Liver (tissue), 9 donors: Measurements from ENCODE around the gene TGFBR1. TPM values are rescaled to one million over a fixed set of nuclear protein-coding genes. Genes with fewer than 3 reads are reported as not detected.

Experiments used
- DNase-seq: peaks from one replicate; pipeline ENCODE4 v3.0.0-alpha.2; 2017; ENCODE audit warnings: low spot score
- H3K27ac ChIP-seq, 2 donors: one replicate each; pipeline ENCODE4 v1.7.0; 2013; ENCODE audit warnings: inconsistent platforms in 2 of 2, low read length in 2 of 2, control low read depth in 1 of 2, low read depth in 1 of 2, mild to moderate bottlenecking in 1 of 2
- H3K27me3 ChIP-seq, 4 donors: one replicate each; pipeline versions ENCODE4 v1.6.1 to v1.7.0; 2013; ENCODE audit warnings: low read length in 3 of 4, inconsistent platforms in 1 of 4, mild to moderate bottlenecking in 1 of 4, moderate library complexity in 1 of 4; ENCODE audit not compliant: control insufficient read depth in 4 of 4, insufficient read depth in 4 of 4
- H3K36me3 ChIP-seq, 4 donors: one replicate each; pipeline versions ENCODE4 v1.6.1 to v1.7.0; 2013; ENCODE audit warnings: low read length in 3 of 4, mild to moderate bottlenecking in 3 of 4, low read depth in 1 of 4, moderate library complexity in 1 of 4; ENCODE audit not compliant: control insufficient read depth in 4 of 4, insufficient read depth in 3 of 4
- H3K4me1 ChIP-seq, 4 donors: one replicate each; pipeline versions ENCODE4 v1.6.1 to v1.7.0; 2013; ENCODE audit warnings: low read length in 3 of 4, mild to moderate bottlenecking in 3 of 4, moderate library complexity in 1 of 4; ENCODE audit not compliant: control insufficient read depth in 4 of 4, insufficient read depth in 4 of 4
- H3K4me3 ChIP-seq, 3 donors: one replicate each; pipeline versions ENCODE4 v1.6.1 to v1.7.0; 2013; ENCODE audit warnings: low read length in 3 of 3, control low read depth in 1 of 3, low read depth in 1 of 3, mild to moderate bottlenecking in 1 of 3
- H3K9ac ChIP-seq, 2 donors: one replicate each; pipeline ENCODE4 v1.7.0; 2013; ENCODE audit warnings: low read length in 2 of 2, mild to moderate bottlenecking in 2 of 2, moderate library complexity in 2 of 2, control low read depth in 1 of 2, low read depth in 1 of 2
- H3K9me3 ChIP-seq, 4 donors: one replicate each; pipeline versions ENCODE4 v1.6.1 to v1.7.0; 2013; ENCODE audit warnings: low read length in 3 of 4; ENCODE audit not compliant: control insufficient read depth in 4 of 4
- EGR1 ChIP-seq, 2 donors: IDR thresholded peaks; 2 replicates each; pipeline ENCODE4 v1.6.1; 2016 to 2018; ENCODE audit warnings: antibody characterized with exemption in 2 of 2, low read depth in 2 of 2
- FOXA1 ChIP-seq: IDR thresholded peaks from 2 replicates; pipeline ENCODE4 v1.6.1; 2016; ENCODE audit warnings: antibody characterized with exemption
- FOXA2 ChIP-seq: IDR thresholded peaks from 2 replicates; pipeline ENCODE4 v1.6.1; 2016; ENCODE audit warnings: antibody characterized with exemption
- HNF4A ChIP-seq, 2 donors: conservative IDR thresholded peaks; 2 replicates each; pipeline ENCODE4 v1.6.1; 2016; ENCODE audit warnings: antibody characterized with exemption in 2 of 2, mild to moderate bottlenecking in 2 of 2
- HNF4G ChIP-seq: IDR thresholded peaks from 2 replicates; pipeline ENCODE4 v1.6.1; 2016; ENCODE audit warnings: antibody characterized with exemption
- MAX ChIP-seq: IDR thresholded peaks from 2 replicates; pipeline ENCODE4 v1.6.1; 2016; ENCODE audit warnings: antibody characterized with exemption
- RAD21 ChIP-seq, 2 donors: IDR thresholded peaks; 2 replicates each; pipeline ENCODE4 v1.6.1; 2016; ENCODE audit warnings: antibody characterized with exemption in 2 of 2, mild to moderate bottlenecking in 2 of 2
- RXRA ChIP-seq, 2 donors: IDR thresholded peaks; 2 replicates each; pipeline ENCODE4 v1.6.1; 2017 to 2018; ENCODE audit warnings: antibody characterized with exemption in 2 of 2, mild to moderate bottlenecking in 1 of 2
- TAF1 ChIP-seq: conservative IDR thresholded peaks from 2 replicates; pipeline ENCODE4 v1.6.1; 2016; ENCODE audit warnings: antibody characterized with exemption, mild to moderate bottlenecking
- YY1 ChIP-seq: IDR thresholded peaks from 2 replicates; pipeline ENCODE4 v1.6.1; 2016; ENCODE audit warnings: antibody characterized with exemption, mild to moderate bottlenecking
- WGBS: extraction: QIAGEN DNeasy Blood & Tissue Kit; methylation state at CpG from one replicate; pipeline ENCODE4 v1.1.7; 2013; 5-methylcytosine and 5-hydroxymethylcytosine counted together
- polyA plus RNA-seq, 2 donors: library from polyadenylated mRNA; stranded (reverse) in 1 of 2; unstranded in 1 of 2; fragments of 200-250 nt in 1 of 2; fragments of >200 nt in 1 of 2; fragmentation: Nextera tagmentation in 1 of 2; extraction: Ambion mirVana in 1 of 2; gene quantifications; one replicate each; pipeline versions ENCODE4 v1.2.1 to v1.2.3, GENCODE V29; 2013 to 2015
- total RNA-seq, 2 donors: library from RNA; depleted of rRNA; stranded (reverse); fragments of >200 nt; gene quantifications; one replicate each; pipeline ENCODE4 v1.2.3, GENCODE V29; 2014
- TF ChIP-seq, protein P1 (sequence below): IDR thresholded peaks from 2 replicates; pipeline ENCODE4 v1.6.1; 2016; ENCODE audit warnings: antibody characterized with exemption
- TF ChIP-seq, protein P2 (sequence below): fragments of 150-350 bp; IDR thresholded peaks from 2 replicates; pipeline ENCODE4 v1.5.1; 2017; ENCODE audit warnings: improper control_type of control experiment, low read depth, low read length; ENCODE audit not compliant: missing input control
- TF ChIP-seq, protein P3 (sequence below): IDR thresholded peaks from 2 replicates; pipeline ENCODE4 v1.6.1; 2016; ENCODE audit warnings: antibody characterized with exemption
- TF ChIP-seq, protein P4 (sequence below): IDR thresholded peaks from 2 replicates; pipeline ENCODE4 v1.6.1; 2016; ENCODE audit warnings: antibody characterized with exemption, mild to moderate bottlenecking
- donor health status: healthy.
- donor health status: healthy.
- donor health status: healthy.
- donor health status: healthy.
- donor health status: healthy.

The TGFBR1 gene
- total and polyA plus RNA-seq, 4 donors = 3.1 to 18.2 (median 11.0) TPM

DNA sequence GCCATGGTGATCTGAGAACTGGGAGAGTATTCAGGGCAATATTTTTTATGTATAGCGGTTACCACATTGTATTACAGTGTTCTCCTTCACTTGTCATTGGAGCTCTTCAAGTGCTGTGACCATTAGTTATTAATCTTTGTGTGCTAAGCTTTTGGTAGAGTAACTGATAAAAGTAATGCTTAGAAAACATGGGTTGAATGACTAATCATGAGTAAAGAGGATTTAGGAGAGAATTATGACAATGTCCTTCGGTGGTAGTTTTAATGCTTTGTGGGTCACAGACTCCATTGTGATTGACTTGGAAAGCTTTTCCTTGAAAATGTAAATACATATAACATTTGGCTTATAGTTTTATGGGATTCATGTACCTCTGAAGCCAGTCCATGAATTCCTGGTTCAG is 21.4 kb downstream of the TGFBR1 start:
- DNase-seq = no peak
- H3K9ac ChIP-seq = no peak overlapping the region
- no peaks in the 10 kb centered on the region for H3K4me1 ChIP-seq
- TF ChIP-seq HNF4G (no peak), HNF4A (conservative IDR thresholded peaks at IDR 0.05) (no peak), EGR1 (IDR thresholded peaks at IDR 0.05; ENCODE audit: low read depth in 2 of 2) (no peak), FOXA2 (no peak), RAD21 (IDR thresholded peaks at IDR 0.05) (no peak), YY1 (no peak), FOXA1 (no peak), MAX (no peak), TAF1 (no peak), RXRA (IDR thresholded peaks at IDR 0.05) (no peak)
- TF ChIP-seq, protein P1, sequence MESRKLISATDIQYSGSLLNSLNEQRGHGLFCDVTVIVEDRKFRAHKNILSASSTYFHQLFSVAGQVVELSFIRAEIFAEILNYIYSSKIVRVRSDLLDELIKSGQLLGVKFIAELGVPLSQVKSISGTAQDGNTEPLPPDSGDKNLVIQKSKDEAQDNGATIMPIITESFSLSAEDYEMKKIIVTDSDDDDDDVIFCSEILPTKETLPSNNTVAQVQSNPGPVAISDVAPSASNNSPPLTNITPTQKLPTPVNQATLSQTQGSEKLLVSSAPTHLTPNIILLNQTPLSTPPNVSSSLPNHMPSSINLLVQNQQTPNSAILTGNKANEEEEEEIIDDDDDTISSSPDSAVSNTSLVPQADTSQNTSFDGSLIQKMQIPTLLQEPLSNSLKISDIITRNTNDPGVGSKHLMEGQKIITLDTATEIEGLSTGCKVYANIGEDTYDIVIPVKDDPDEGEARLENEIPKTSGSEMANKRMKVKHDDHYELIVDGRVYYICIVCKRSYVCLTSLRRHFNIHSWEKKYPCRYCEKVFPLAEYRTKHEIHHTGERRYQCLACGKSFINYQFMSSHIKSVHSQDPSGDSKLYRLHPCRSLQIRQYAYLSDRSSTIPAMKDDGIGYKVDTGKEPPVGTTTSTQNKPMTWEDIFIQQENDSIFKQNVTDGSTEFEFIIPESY = no peak
- TF ChIP-seq, protein P2, sequence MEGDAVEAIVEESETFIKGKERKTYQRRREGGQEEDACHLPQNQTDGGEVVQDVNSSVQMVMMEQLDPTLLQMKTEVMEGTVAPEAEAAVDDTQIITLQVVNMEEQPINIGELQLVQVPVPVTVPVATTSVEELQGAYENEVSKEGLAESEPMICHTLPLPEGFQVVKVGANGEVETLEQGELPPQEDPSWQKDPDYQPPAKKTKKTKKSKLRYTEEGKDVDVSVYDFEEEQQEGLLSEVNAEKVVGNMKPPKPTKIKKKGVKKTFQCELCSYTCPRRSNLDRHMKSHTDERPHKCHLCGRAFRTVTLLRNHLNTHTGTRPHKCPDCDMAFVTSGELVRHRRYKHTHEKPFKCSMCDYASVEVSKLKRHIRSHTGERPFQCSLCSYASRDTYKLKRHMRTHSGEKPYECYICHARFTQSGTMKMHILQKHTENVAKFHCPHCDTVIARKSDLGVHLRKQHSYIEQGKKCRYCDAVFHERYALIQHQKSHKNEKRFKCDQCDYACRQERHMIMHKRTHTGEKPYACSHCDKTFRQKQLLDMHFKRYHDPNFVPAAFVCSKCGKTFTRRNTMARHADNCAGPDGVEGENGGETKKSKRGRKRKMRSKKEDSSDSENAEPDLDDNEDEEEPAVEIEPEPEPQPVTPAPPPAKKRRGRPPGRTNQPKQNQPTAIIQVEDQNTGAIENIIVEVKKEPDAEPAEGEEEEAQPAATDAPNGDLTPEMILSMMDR = no peak
- TF ChIP-seq, protein P3, sequence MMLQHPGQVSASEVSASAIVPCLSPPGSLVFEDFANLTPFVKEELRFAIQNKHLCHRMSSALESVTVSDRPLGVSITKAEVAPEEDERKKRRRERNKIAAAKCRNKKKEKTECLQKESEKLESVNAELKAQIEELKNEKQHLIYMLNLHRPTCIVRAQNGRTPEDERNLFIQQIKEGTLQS = no peak
- no peaks in the 10 kb centered on the region for H3K27me3 ChIP-seq
- H3K36me3 ChIP-seq = no peaks in the 10 kb centered on the region
- H3K9me3 ChIP-seq = no peaks in the 10 kb centered on the region
- 96% methylated on average over 2 of the region's 2 CpGs for whole genome bisulfite sequencing
- H3K4me3 ChIP-seq = no peak overlapping the region
- H3K27ac ChIP-seq = no peak overlapping the region

- H3K27me3 ChIP-seq = no peaks in the 10 kb centered on the region
- no peak overlapping the region for H3K4me3 ChIP-seq
- H3K9me3 ChIP-seq = no peaks in the 10 kb centered on the region
- TF ChIP-seq MAX (no peak), RXRA (IDR thresholded peaks at IDR 0.05) (no peak), HNF4G (no peak), YY1 (no peak), EGR1 (IDR thresholded peaks at IDR 0.05; ENCODE audit: low read depth in 2 of 2) (no peak), HNF4A (conservative IDR thresholded peaks at IDR 0.05) (no peak)
- TF ChIP-seq, protein P4, sequence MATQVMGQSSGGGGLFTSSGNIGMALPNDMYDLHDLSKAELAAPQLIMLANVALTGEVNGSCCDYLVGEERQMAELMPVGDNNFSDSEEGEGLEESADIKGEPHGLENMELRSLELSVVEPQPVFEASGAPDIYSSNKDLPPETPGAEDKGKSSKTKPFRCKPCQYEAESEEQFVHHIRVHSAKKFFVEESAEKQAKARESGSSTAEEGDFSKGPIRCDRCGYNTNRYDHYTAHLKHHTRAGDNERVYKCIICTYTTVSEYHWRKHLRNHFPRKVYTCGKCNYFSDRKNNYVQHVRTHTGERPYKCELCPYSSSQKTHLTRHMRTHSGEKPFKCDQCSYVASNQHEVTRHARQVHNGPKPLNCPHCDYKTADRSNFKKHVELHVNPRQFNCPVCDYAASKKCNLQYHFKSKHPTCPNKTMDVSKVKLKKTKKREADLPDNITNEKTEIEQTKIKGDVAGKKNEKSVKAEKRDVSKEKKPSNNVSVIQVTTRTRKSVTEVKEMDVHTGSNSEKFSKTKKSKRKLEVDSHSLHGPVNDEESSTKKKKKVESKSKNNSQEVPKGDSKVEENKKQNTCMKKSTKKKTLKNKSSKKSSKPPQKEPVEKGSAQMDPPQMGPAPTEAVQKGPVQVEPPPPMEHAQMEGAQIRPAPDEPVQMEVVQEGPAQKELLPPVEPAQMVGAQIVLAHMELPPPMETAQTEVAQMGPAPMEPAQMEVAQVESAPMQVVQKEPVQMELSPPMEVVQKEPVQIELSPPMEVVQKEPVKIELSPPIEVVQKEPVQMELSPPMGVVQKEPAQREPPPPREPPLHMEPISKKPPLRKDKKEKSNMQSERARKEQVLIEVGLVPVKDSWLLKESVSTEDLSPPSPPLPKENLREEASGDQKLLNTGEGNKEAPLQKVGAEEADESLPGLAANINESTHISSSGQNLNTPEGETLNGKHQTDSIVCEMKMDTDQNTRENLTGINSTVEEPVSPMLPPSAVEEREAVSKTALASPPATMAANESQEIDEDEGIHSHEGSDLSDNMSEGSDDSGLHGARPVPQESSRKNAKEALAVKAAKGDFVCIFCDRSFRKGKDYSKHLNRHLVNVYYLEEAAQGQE = no peak
- TF ChIP-seq, protein P2 = no peak
- TF ChIP-seq, protein P3 = no peak
- 97% methylated on average over 3 of the region's 3 CpGs for WGBS
- no peak for DNase-seq
- H3K4me1 ChIP-seq = no peaks in the 10 kb centered on the region
- H3K9ac ChIP-seq = no peak overlapping the region
- H3K27ac ChIP-seq = no peak overlapping the region
- peaks cover 0 to 3% (median 0%) of the 10 kb centered on the region in 4 donors for H3K36me3 ChIP-seq
These were observed 22.6 kb downstream of the TGFBR1 start for GRCh38 chr9:99127356-99128132.
